ENCODE data around the gene RAB5IF. TPM values are rescaled to one million over a fixed set of nuclear protein-coding genes. Genes with fewer than 3 reads are reported as not detected.

The RAB5IF gene
- total and polyA plus RNA-seq, 2 of the 13 experiments (the other 11 are each of a cell fraction or from before 2014, with no cell fraction given) = 261 to 305 TPM

- TF ChIP-seq IRF9 (CRISPR knock-in tag; IDR thresholded peaks at IDR 0.05; ENCODE audit: borderline replicate concordance) (peak; percentile 98; the same call in 1 of the 2 replicates), KAT7 (CRISPR knock-in tag; IDR thresholded peaks at IDR 0.05; ENCODE audit: borderline replicate concordance) (peak; percentile 64; the same call in 1 of the 2 replicates), ZNF737 (CRISPR knock-in tag; IDR thresholded peaks at IDR 0.05; ENCODE audit: borderline replicate concordance) (peak; percentile 11; the same call in 1 of the 2 replicates), ZFP36L1 (CRISPR knock-in tag; IDR thresholded peaks at IDR 0.05) (peak; percentile 19; the same call in 1 of the 2 replicates), ZNF556 (CRISPR knock-in tag; IDR thresholded peaks at IDR 0.05; ENCODE audit: borderline replicate concordance) (peak; percentile 84), ZNF17 (CRISPR knock-in tag; IDR thresholded peaks at IDR 0.05) (no peak), ZNF614 (CRISPR knock-in tag; IDR thresholded peaks at IDR 0.05; ENCODE audit: borderline replicate concordance) (0 out of 2 replicates have a peak, but pooled peaks have one; percentile 77), ZFP82 (CRISPR knock-in tag; IDR thresholded peaks at IDR 0.05; ENCODE audit: borderline replicate concordance) (no peak; the same call in 1 of the 2 replicates), ZNF264 (CRISPR knock-in tag; IDR thresholded peaks at IDR 0.05) (peak; percentile 74), GTF3A (CRISPR knock-in tag; conservative IDR thresholded peaks at IDR 0.05) (0 out of 2 replicates have a peak, but pooled peaks have one; percentile 34), ZEB1 (IDR thresholded peaks at IDR 0.05; ENCODE audit: insufficient replicate concordance, low read depth) (no peak), ZSCAN21 (CRISPR knock-in tag; IDR thresholded peaks at IDR 0.05; ENCODE audit: borderline replicate concordance) (peak; percentile 70), FOXA3 (CRISPR knock-in tag; IDR thresholded peaks at IDR 0.05) (peak; percentile 32; the same call in 1 of the 2 replicates), ZNF407 (CRISPR knock-in tag; IDR thresholded peaks at IDR 0.05; ENCODE audit: not compliant biosample characterization) (peak; percentile 97), GFI1 (CRISPR knock-in tag; IDR thresholded peaks at IDR 0.05; ENCODE audit: borderline replicate concordance) (no peak), ZNF749 (CRISPR knock-in tag; IDR thresholded peaks at IDR 0.05; ENCODE audit: borderline replicate concordance) (peak; percentile 86; the same call in 1 of the 2 replicates), PRDM4 (CRISPR knock-in tag; IDR thresholded peaks at IDR 0.05; ENCODE audit: borderline replicate concordance) (no peak)
Observed at GRCh38 chr20:36573103-36573797, 32.3 kb upstream of the RAB5IF start, which contains the start of gene TGIF2 (continued).

Measured in HepG2 (cell line).